Peyer's patch (tissue), 4 donors: Measurements from ENCODE around the gene SYCN. TPM values are rescaled to one million over a fixed set of nuclear protein-coding genes. Genes with fewer than 3 reads are reported as not detected.
A peak's percentile ranks its signal among the peaks of the same experiment; 100 is the strongest.

Experiments
- DNase-seq, 3 donors: peaks; one replicate each; pipeline ENCODE4 v3.0.0-alpha.2; 2017 to 2019
- H3K27ac ChIP-seq, 4 donors: fragments of 200-600 bp; sonication (generic); one replicate each; pipeline ENCODE4 v1.5.1; 2016 to 2019
- H3K27me3 ChIP-seq, 2 donors: fragments of 200-600 bp; sonication (generic); one replicate each; pipeline ENCODE4 v1.5.1; 2019
- H3K36me3 ChIP-seq, 3 donors: fragments of 200-600 bp; sonication (generic); one replicate each; pipeline ENCODE4 v1.5.1; 2016 to 2019
- H3K4me1 ChIP-seq, 4 donors: fragments of 200-600 bp; sonication (generic); one replicate each; pipeline ENCODE4 v1.5.1; 2016 to 2019
- H3K4me3 ChIP-seq, 4 donors: fragments of 200-600 bp; sonication (generic); 1 replicate in 3 of 4; 2 replicates in 1 of 4; pipeline ENCODE4 v1.5.1; 2016 to 2019; ENCODE audit warnings: mild to moderate bottlenecking in 1 of 4
- H3K9me3 ChIP-seq, 4 donors: fragments of 200-600 bp; sonication (generic); one replicate each; pipeline ENCODE4 v1.5.1; 2016 to 2019; ENCODE audit warnings: mild to moderate bottlenecking in 1 of 4
- CTCF ChIP-seq, 6 experiments: fragments of 450-650 bp in 4 of 6; fragments of 200-600 bp in 2 of 6; sonication (generic) in 1 of 6; IDR thresholded peaks; one replicate each; pipeline ENCODE4 v1.5.1; 2017 to 2019; ENCODE audit warnings: antibody characterized with exemption in 6 of 6, mild to moderate bottlenecking in 3 of 6, moderate library complexity in 1 of 6
- POLR2A ChIP-seq, 2 donors: fragments of 450-650 bp; IDR thresholded peaks; one replicate each; pipeline ENCODE4 v1.5.1; 2017; ENCODE audit warnings: antibody characterized with exemption in 2 of 2, mild to moderate bottlenecking in 2 of 2, moderate library complexity in 2 of 2
- total RNA-seq, 4 donors: library from RNA; depleted of rRNA; stranded (reverse); fragments of >200 nt; gene quantifications; one replicate each; pipeline ENCODE4 v1.1.0, GENCODE V29; 2016

Gene SYCN
- total RNA-seq, 4 donors from 2014 or later = not detected

GRCh38 chr19:39200066-39200802 is 3.8 kb downstream of the SYCN start:
- Histone ChIP-seq H3K36me3 (no peaks in the 10 kb centered on the region), H3K27me3 (peaks cover 0 to 42% of the 10 kb centered on the region in 2 donors), H3K4me1 (peaks cover 0 to 18% (median 0%) of the 10 kb centered on the region in 4 donors), H3K9me3 (no peaks in the 10 kb centered on the region), H3K4me3 (no peak overlapping the region), H3K27ac (no peak overlapping the region)
- DNase-seq = no peak
- TF ChIP-seq CTCF (IDR thresholded peaks at IDR 0.05) = no peak
- no peak for TF ChIP-seq POLR2A (IDR thresholded peaks at IDR 0.05)

- peaks cover 0 to 19% (median 0%) of the 10 kb centered on the region in 4 donors for H3K4me1 ChIP-seq
- no peaks in the 10 kb centered on the region for H3K9me3 ChIP-seq
- peak in 1 of 3 donors; percentile 48 for DNase-seq
- peaks cover 0 to 40% of the 10 kb centered on the region in 2 donors for H3K27me3 ChIP-seq
- H3K27ac ChIP-seq = no peak overlapping the region
- no peak for TF ChIP-seq CTCF (IDR thresholded peaks at IDR 0.05)
- TF ChIP-seq POLR2A (IDR thresholded peaks at IDR 0.05) = no peak
- no peak overlapping the region for H3K4me3 ChIP-seq
- H3K36me3 ChIP-seq = no peaks in the 10 kb centered on the region
Measured at GRCh38 chr19:39199025-39199424, 5.0 kb downstream of the SYCN start.

- no peak for TF ChIP-seq CTCF (IDR thresholded peaks at IDR 0.05)
- no peak for TF ChIP-seq POLR2A (IDR thresholded peaks at IDR 0.05)
- no peaks in the 10 kb centered on the region for H3K9me3 ChIP-seq
- peaks cover 0 to 19% (median 0%) of the 10 kb centered on the region in 4 donors for H3K4me1 ChIP-seq
- H3K4me3 ChIP-seq = no peak overlapping the region
- no peak for DNase-seq
- no peak overlapping the region for H3K27ac ChIP-seq
- H3K36me3 ChIP-seq = no peaks in the 10 kb centered on the region
- H3K27me3 ChIP-seq = peaks cover 0 to 29% of the 10 kb centered on the region in 2 donors
Measured at GRCh38 chr19:39197808-39198207, 6.3 kb downstream of the SYCN start.

- Histone ChIP-seq H3K4me1 (peaks cover 0 to 19% (median 0%) of the 10 kb centered on the region in 4 donors), H3K27ac (no peak within 1 kb of the TSS), H3K36me3 (no peaks in the 10 kb centered on the region), H3K27me3 (peaks cover 0 to 25% of the 10 kb centered on the region in 2 donors), H3K9me3 (no peaks in the 10 kb centered on the region), H3K4me3 (peak within 1 kb of the TSS in 2 of 4 donors; percentile 14 to 21)
- no peak for DNase-seq
- TF ChIP-seq CTCF (IDR thresholded peaks at IDR 0.05) (no peak), POLR2A (IDR thresholded peaks at IDR 0.05) (no peak)
Measured at GRCh38 chr19:39196860-39197562, 7.1 kb downstream of the SYCN start, which contains the start of gene NCCRP1. TSS of gene NCCRP1 (plus strand) at chr19:39196964. CDS start at chr19:39196983, 19 bp downstream.

GRCh38 chr19:39196320-39196719 is 7.7 kb downstream of the SYCN start:
- TF ChIP-seq POLR2A (IDR thresholded peaks at IDR 0.05) = no peak
- TF ChIP-seq CTCF (IDR thresholded peaks at IDR 0.05) = no peak
- no peaks in the 10 kb centered on the region for H3K9me3 ChIP-seq
- peaks cover 0 to 25% of the 10 kb centered on the region in 2 donors for H3K27me3 ChIP-seq
- H3K4me3 ChIP-seq = no peak overlapping the region
- no peaks in the 10 kb centered on the region for H3K36me3 ChIP-seq
- H3K4me1 ChIP-seq = peaks cover 0 to 19% (median 0%) of the 10 kb centered on the region in 4 donors
- no peak for DNase-seq
- no peak overlapping the region for H3K27ac ChIP-seq
